Right lobe of liver (tissue), 6 donors: Measurements from ENCODE around the gene SEC24D. TPM values are rescaled to one million over a fixed set of nuclear protein-coding genes. Genes with fewer than 3 reads are reported as not detected.
A peak's percentile ranks its signal among the peaks of the same experiment; 100 is the strongest.

Experiments used
- ATAC-seq, 4 donors: fragments of 200-7000 bp; cut with Tn5 transposase; one replicate each; pipeline ENCODE4 v1.9.1; 2020; ENCODE audit warnings: mild to moderate bottlenecking in 4 of 4, moderate library complexity in 4 of 4
- DNase-seq, 3 donors: peaks; one replicate each; pipeline ENCODE4 v3.0.0-alpha.2; 2020
- H3K27ac ChIP-seq, 3 donors: fragments of 200-600 bp; one replicate each; pipeline ENCODE4 v1.8.0; 2022
- H3K27me3 ChIP-seq, 2 donors: fragments of 200-600 bp; one replicate each; pipeline ENCODE4 v1.8.0; 2022
- H3K36me3 ChIP-seq, 4 donors: fragments of 200-600 bp; sonication (generic) in 1 of 4; one replicate each; pipeline versions ENCODE4 v1.5.1 to v1.8.0; 2017 to 2022; ENCODE audit warnings: control low read depth in 1 of 4
- H3K4me1 ChIP-seq, 4 donors: fragments of 200-600 bp; sonication (generic) in 1 of 4; one replicate each; pipeline versions ENCODE4 v1.5.1 to v1.8.0; 2017 to 2022; ENCODE audit warnings: control low read depth in 1 of 4
- H3K4me3 ChIP-seq, 3 donors: fragments of 200-600 bp; one replicate each; pipeline ENCODE4 v1.8.0; 2022
- H3K9me3 ChIP-seq, 4 donors: fragments of 200-600 bp; sonication (generic) in 1 of 4; one replicate each; pipeline versions ENCODE4 v1.5.1 to v1.8.0; 2017 to 2022; ENCODE audit warnings: control low read depth in 1 of 4
- POLR2A ChIP-seq: fragments of 450-650 bp; IDR thresholded peaks from one replicate; pipeline ENCODE4 v1.6.1; 2017; ENCODE audit warnings: antibody characterized with exemption, mild to moderate bottlenecking
- WGBS: methylation state at CpG from one replicate; pipeline ENCODE4 v1.1.6; 2018; ENCODE audit warnings: low coverage, low lambda C conversion rate; ENCODE audit not compliant: insufficient coverage; ENCODE audit errors: missing lambda C conversion rate; 5-methylcytosine and 5-hydroxymethylcytosine counted together
- intact Hi-C, 2 donors: fragments of 100-400 bp; cut with DNase I; formaldehyde crosslinking; loops; one replicate each; pipeline versions ENCODE4 v1.11.2 to v1.14.1; 2022
- total RNA-seq, 6 experiments: library from RNA; depleted of rRNA in 2 of 6; stranded (reverse); fragments of >200 nt in 2 of 6; fragmentation: NEBNext Ultra II Directional in 3 of 6; extraction: Animal tissue kit (Norgen Biotek cat#: 25700) in 3 of 6; gene quantifications; one replicate each; pipeline versions ENCODE4 v1.1.0 to v1.2.4, GENCODE V29; 2016 to 2023
- TF ChIP-seq, protein P1 (sequence below), 4 donors: fragments of 200-600 bp in 3 of 4; fragments of 450-650 bp in 1 of 4; IDR thresholded peaks; one replicate each; pipeline versions ENCODE4 v1.5.1 to v1.8.0; 2016 to 2022; ENCODE audit warnings: antibody characterized with exemption in 4 of 4, mild to moderate bottlenecking in 2 of 4
- donor health status: DM: no; HTN: yes; CAD: no.
- donor health status: DM: no; HTN: no; CAD: no.
- donor health status: DM: no; HTN: no; CAD: no.
- donor health status: DM: no; HTN: yes; CAD: no.
- donor health status: DM: no; HTN: yes; CAD: no.

The SEC24D gene
- total RNA-seq, 6 experiments from 2014 or later, result 52.2 to 80.1 (median 69.2) TPM

DNA sequence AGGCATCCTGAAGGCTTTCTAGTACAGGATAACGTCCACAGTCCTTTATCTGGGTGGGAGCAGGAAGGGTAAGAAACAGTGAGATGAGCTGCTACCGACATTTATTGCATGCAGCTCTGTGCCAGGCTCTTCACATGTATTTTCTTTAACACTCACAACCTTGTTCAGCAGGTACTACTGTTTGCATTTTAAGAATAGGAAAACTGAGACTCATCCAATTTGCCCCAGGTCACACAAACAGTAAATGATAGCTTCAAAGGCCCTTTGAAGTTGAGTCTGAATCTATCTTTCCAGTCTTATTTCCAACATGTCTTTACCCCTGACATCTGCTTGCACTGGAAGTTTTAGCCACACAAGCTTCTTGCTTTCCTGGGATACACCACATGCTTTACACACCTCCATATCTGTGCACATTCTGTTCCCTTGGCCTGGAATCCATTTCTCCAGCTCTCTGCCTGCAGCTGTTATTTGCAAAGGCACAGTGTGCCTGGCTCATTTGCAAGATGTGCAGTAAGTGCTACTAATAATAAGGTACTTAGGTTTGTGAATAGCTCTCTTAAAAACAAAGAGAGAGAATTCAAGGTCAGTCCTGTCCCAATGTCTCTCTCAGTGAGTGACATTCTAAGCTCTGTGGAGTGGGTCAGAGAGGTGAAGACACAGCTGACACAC lies 89.5 kb downstream of the SEC24D start:
- DNase-seq, result no peak

DNA sequence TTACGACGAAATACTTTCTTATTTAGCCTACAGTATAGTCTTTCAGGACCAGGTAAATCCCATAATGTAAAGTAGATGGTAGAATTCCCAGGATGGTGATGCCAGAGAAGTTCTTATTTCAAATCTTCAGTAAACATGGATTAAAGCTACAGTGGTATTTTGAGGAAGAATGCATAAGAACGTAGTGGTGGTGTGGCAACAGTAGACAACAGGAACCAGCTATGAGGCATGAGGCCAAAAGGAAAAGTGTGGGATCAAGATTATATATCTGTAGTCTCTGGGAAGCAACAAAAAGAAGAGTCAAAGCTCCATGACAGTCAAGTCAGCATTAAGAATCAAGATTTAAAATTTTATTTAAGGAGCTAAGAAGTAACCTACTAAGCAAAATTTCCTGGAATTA lies 90.6 kb downstream of the SEC24D start:
- no peaks in the 10 kb centered on the region for H3K9me3 ChIP-seq
- 75% methylated on average over 3 of the region's 3 CpGs for WGBS
- no peaks in the 10 kb centered on the region for H3K27me3 ChIP-seq
- intact Hi-C loops, result no loop called here
- peaks cover 0 to 32% (median 17%) of the 10 kb centered on the region in 4 donors for H3K36me3 ChIP-seq
- DNase-seq (no peak), ATAC-seq (peak in 1 of 4 donors; percentile 20)
- H3K27ac ChIP-seq, result no peak overlapping the region
- peaks cover 0 to 9% (median 0%) of the 10 kb centered on the region in 4 donors for H3K4me1 ChIP-seq
- H3K4me3 ChIP-seq, result no peak overlapping the region
- no peak for TF ChIP-seq POLR2A
- TF ChIP-seq, protein P1, sequence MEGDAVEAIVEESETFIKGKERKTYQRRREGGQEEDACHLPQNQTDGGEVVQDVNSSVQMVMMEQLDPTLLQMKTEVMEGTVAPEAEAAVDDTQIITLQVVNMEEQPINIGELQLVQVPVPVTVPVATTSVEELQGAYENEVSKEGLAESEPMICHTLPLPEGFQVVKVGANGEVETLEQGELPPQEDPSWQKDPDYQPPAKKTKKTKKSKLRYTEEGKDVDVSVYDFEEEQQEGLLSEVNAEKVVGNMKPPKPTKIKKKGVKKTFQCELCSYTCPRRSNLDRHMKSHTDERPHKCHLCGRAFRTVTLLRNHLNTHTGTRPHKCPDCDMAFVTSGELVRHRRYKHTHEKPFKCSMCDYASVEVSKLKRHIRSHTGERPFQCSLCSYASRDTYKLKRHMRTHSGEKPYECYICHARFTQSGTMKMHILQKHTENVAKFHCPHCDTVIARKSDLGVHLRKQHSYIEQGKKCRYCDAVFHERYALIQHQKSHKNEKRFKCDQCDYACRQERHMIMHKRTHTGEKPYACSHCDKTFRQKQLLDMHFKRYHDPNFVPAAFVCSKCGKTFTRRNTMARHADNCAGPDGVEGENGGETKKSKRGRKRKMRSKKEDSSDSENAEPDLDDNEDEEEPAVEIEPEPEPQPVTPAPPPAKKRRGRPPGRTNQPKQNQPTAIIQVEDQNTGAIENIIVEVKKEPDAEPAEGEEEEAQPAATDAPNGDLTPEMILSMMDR (IDR thresholded peaks at IDR 0.05), result no peak

More for the DNA sequence above, 89.5 kb downstream of the SEC24D start:
- intact Hi-C loops, result no loop called here
- H3K4me3 ChIP-seq, result no peak overlapping the region
- ATAC-seq, result no peak
- H3K36me3 ChIP-seq, result peaks cover 0 to 36% (median 17%) of the 10 kb centered on the region in 4 donors
- no peak overlapping the region for H3K27ac ChIP-seq
- peaks cover 0 to 10% (median 0%) of the 10 kb centered on the region in 4 donors for H3K4me1 ChIP-seq
- no peaks in the 10 kb centered on the region for H3K9me3 ChIP-seq
- WGBS, result 38% methylated on average over 1 of the region's 2 CpGs
- TF ChIP-seq, protein P1 (IDR thresholded peaks at IDR 0.05), result no peak
- no peak for TF ChIP-seq POLR2A
- no peaks in the 10 kb centered on the region for H3K27me3 ChIP-seq

DNA sequence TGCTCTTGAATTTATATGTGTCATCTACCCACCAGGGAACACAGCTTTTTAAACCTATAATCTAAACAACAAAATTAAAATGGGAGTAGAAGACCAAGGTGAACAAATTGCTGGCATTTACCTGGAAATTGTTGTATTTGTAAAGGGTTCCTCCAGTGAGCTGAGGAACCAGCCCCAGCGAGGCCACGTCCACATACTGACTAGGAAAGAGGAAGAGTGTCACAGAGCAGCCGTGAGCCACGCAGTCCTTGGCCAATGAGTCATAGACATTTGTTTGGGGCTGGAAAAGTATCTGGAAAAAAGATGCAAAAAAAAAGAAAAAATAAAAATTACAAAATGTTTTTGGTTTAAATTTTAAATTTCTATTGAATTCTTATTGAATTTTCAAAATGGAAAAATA lies 92.1 kb downstream of the SEC24D start:
- Histone ChIP-seq H3K36me3 (peaks cover 0 to 42% (median 24%) of the 10 kb centered on the region in 4 donors), H3K27ac (no peak overlapping the region), H3K4me3 (no peak overlapping the region), H3K4me1 (no peaks in the 10 kb centered on the region), H3K27me3 (no peaks in the 10 kb centered on the region), H3K9me3 (no peaks in the 10 kb centered on the region)
- DNase-seq, result no peak
- TF ChIP-seq, protein P1 (IDR thresholded peaks at IDR 0.05), result no peak
- no peak for TF ChIP-seq POLR2A
- intact Hi-C loops, result no loop called here
- 75% methylated on average over 4 of the region's 4 CpGs for WGBS
- peak in 1 of 4 donors; percentile 41 for ATAC-seq

DNA sequence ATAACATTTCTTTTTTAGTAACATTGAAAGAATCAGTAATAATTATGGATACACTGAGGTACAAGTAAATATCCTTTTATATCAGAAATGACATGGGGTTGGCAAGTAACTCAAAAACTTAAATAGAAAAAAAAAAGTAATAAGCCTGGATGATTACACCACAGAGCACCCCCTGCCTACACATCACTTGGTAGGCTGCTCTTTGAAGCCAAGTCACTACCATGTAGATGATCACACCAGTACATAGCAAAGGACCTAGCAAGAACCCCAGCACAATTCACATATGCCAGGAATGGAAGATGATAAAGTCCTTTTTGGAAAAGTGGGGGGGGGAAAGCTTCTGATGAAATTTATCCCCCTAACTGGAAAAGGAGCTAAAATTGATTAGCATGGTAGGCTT lies 93.9 kb downstream of the SEC24D start:
- Histone ChIP-seq H3K27me3 (no peaks in the 10 kb centered on the region), H3K4me3 (no peak overlapping the region), H3K36me3 (peaks cover 0 to 54% (median 28%) of the 10 kb centered on the region in 4 donors), H3K27ac (no peak overlapping the region), H3K9me3 (no peaks in the 10 kb centered on the region), H3K4me1 (no peaks in the 10 kb centered on the region)
- no peak for DNase-seq
- intact Hi-C loops, result no loop called here
- TF ChIP-seq, protein P1 (IDR thresholded peaks at IDR 0.05), result no peak
- no peak for TF ChIP-seq POLR2A
- peak in 1 of 4 donors; percentile 31 for ATAC-seq
